Erythroblast (primary cell): ENCODE measurements around the gene TRIO.

Experiments
- DNase-seq, 2 experiments: peaks; one replicate each; lab custom pipeline; 2025; lab: John Stamatoyannopoulos, UW
- GATA1 ChIP-seq: IDR thresholded peaks from 2 replicates; pipeline ENCODE4 v1.6.1; 2011; ENCODE audit warnings: low read depth, mild to moderate bottlenecking, control low read depth, low read length, moderate library complexity
- POLR2A ChIP-seq: IDR thresholded peaks from 2 replicates; pipeline ENCODE4 v1.6.1; 2011; ENCODE audit warnings: mild to moderate bottlenecking, low read length

Gene TRIO

DNA sequence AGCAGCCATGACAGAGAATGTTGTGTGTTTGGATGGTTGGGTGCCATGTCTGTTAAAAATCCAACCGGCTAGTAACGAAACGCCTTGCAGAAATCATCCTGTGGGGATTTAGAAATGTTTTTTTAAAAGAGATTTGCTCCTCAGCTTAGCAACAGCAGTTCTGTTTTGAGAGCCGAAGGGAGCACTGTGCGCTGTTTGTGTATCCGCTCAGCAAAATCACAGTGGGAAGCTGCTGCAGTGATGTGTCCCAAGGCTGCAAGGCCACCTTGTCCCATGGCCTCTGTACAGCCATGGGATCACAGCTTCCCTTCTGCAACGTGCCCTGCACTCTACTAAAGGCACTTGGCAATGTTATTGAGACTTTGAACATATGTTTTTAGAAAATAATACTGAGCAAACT lies 40.9 kb downstream of the TRIO start:
- TF ChIP-seq GATA1 (no peak), POLR2A (no peak)
- no peak for DNase-seq

DNA sequence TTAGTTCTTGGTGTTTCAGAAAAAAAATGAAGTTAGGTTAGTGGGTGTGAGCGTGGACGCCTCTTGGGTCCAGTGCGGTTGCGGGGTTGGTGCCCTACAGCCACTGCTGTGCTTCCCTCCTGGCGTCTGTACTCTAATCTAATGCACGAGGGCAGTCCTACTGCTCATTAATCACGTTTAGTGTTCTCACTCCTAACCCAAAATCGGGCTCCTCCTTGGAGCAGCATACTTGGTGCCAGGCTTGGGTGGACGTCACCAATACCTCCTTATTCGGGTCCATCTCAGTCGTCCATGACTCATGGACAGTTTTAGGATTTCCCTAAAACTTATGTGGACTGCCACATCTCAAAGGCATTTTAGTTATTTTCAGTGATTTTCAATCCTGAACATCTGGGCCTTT lies 41.6 kb downstream of the TRIO start:
- DNase-seq = no peak
- no peak for TF ChIP-seq GATA1
- TF ChIP-seq POLR2A = no peak

DNA sequence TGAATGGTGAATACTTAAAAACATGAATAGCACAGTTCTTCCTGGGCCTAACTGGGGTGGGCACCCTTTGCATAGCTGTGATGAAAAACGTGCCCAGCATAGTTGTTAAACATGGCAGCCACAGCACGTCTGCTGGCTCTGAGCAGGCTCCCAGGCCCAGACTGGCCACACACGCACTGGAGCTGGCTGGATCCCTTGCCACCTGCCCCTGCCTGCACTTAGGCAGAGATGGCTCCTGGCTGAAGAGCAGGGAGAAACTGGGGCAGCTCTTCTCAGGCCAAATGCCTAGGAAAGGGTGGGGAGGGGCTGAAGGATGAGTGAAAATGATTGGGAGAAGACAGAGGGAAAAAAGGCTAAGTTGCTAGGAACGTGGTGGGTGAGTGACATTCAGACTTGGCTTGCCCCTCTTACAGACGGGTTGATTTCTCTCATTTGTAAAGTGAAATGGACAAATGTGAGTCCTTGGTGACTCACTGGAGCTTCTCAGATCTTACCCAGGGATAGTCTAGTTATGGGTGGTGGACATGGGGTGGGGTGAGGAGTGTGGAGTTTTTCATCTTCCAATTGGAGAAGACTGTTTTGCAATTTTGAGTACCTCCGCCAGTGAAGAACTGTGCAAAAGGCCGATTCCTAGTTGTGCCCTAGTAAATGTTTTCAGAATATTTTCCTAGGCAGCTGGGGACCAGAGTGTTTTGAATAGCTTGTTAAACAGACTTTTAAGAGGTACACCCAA lies 42.4 kb downstream of the TRIO start:
- no peak for DNase-seq
- TF ChIP-seq GATA1 (no peak), POLR2A (no peak)

DNA sequence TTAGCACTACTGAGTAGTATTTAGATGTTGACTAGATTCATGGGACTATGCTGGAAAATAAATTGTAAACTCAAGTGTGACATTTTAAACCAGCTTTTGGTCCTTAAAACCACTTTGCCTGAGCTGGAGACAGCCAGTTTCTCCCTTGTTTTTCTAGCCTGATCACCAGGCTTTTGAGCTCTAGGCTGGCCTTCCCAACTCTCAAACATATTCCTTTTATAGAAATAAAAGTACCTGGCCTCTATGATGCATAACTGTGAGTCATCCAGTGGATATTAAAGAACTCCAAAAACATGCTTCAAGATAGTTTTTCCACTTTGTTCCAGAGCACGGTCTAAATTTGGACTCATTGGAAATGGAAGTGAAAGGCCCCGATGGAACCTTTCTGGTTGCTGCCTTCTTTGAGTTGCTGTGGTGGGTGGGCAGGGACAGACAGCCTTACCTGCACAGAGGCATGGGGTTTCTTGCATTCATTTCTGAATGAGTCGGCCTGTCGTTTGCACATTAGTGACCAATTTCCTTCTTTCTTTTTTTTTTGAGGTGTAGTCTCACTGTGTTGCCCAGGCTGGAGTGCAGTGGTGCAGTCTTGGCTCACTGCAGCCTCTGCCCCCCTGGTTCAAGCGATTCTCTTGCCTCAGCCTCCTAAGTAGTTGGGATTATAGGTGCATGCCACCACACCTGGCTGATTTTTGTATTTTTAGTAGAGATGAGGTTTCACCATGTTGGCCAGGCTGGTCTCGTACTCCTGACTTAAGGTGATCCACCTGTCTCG lies 43.1 kb downstream of the TRIO start:
- DNase-seq = no peak

DNA sequence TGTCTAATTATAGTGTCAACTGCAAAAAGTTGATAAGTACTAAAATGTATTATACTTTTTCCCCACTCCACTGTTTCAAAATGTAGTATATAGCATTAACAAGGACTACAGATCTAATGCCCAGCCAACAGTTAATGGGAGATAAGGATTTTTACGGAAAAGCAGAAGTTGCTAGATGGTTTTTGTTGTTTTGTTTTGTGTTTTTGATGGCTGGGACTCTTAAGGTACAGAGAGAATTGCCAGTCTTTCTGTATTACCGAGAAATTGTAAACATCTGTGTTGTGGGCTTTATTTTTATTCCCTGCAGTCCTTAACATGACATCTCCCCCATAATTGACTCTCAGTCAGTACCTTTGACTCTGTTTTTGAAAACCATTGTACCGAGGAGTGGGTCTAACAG lies 44.0 kb downstream of the TRIO start:
- no peak for TF ChIP-seq POLR2A
- no peak for TF ChIP-seq GATA1
- no peak for DNase-seq

More for the DNA sequence above, 43.1 kb downstream of the TRIO start:
- TF ChIP-seq GATA1 (no peak), POLR2A (no peak)

DNA sequence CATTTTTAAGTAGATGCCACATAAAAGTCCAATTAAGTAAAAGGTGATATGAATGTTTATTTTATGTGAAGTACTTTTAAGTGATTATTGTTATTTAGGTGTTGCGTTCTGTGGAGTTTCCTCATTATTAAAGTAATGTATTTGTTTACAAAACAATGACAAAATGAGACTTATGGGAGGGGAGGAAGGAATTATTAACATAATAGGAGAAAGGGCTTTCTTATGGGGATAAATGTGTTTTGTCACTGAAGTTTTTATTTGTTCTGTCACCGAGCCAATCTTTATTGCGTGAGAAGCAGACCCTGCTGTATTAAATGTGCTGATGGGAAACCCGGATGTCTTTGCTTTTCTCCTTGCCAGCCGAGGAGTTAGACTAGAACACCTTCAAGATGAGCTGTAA lies 44.5 kb downstream of the TRIO start:
- TF ChIP-seq GATA1 = no peak
- TF ChIP-seq POLR2A = no peak
- no peak for DNase-seq

DNA sequence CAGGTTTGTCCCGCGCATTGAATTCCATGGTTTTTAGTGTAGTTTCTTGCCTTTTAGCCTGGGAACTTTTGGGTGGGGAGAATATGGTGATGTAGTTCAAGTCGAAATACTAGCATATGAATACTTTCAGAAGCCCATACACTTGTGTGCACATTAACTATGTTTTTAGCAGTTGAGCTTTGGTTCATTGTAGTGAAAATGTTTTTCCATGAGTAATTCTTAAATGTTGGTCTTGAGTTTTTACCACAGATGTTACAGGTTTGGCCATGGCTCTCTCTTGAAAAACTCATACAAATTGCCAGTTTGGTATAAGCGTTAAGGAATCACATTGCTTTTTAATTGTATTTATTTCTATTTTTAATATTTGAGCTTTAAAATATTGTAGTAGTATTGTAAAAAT lies 45.6 kb downstream of the TRIO start:
- no peak for DNase-seq
- no peak for TF ChIP-seq GATA1
- TF ChIP-seq POLR2A = no peak

DNA sequence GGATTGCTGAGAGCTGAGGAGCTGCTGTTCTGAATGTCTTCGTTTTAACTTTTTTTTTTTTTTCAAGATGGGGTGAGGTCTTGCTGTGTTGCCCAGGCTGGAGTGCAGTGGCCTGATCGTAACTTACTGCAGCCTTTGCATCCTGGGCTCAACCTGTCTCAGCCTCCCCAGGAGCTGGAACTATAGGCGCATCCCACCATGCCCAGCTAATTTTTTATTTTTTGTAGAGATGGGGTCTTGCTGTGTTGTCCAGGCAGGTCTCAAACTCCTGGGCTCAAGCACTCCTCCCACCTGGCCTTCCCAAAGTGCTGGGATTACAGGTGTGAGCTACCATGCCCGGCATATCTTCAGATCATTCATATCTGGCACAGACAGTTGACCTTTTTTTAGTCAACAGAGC lies 46.5 kb downstream of the TRIO start:
- DNase-seq = no peak
- no peak for TF ChIP-seq POLR2A
- no peak for TF ChIP-seq GATA1

DNA sequence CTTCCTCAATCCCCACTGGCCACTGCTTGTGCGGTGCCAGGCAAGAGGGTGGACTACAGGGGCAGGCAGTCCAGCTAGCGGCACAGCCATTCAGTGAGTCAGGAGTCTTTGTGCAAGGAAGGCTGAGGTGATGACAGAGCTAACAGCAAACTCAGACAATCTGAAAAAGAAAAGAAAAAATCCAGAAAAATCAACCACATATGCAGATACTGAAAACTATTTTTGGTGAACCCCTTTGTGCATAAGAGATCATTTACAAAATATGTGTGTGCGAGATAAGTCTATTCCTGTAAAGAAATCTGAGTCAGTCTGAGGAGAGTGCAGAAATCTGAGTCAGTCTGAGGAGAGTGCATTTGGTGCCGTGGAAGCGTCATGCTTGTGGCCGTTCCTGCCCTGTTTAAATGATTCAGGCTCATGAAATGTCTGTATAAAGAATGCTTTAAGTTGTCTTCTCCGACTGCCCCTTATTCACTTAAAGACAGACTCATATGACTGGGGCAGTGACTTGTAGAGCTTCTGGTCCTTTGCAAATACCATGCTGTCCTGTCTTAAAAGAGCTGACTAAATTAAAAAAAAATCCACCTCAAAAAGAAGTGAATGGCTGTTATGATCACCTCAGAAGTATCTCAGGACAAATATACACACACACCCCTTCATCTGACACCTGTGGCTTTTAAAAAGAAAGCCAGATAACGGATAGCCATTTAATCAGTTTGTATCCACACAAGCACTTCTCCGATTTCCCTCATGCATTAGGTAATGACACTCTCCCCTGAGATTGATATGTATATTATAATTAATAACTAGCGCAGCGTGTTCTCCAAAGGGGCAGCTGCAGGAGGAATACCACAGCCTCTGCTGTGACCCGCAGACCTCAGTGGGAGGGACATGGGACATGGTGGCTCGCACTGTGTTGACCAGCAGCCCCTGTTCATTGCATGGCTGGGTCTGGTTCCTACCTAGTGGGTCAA lies 47.3 kb downstream of the TRIO start:
- TF ChIP-seq POLR2A (no peak), GATA1 (no peak)
- DNase-seq = no peak

DNA sequence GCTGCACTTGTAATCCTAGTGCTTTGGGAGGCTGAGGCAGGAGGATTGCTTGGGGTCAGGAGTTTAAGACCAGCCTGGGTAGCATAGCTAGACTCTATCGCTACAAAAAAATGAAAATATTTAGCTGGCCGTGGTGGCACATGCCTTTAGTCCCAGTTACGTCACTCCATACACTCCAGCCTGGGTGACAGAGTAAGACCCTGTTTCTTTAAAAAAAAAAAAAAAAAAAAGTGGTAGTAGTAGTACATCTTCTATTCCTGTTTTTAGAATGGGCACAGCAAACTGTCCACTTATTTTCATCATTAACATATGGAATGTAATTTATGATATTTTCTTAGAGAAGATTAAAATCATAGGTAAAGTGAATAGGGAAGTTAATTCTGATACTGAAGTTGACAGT lies 48.2 kb downstream of the TRIO start:
- DNase-seq = no peak
- no peak for TF ChIP-seq GATA1
- no peak for TF ChIP-seq POLR2A

DNA sequence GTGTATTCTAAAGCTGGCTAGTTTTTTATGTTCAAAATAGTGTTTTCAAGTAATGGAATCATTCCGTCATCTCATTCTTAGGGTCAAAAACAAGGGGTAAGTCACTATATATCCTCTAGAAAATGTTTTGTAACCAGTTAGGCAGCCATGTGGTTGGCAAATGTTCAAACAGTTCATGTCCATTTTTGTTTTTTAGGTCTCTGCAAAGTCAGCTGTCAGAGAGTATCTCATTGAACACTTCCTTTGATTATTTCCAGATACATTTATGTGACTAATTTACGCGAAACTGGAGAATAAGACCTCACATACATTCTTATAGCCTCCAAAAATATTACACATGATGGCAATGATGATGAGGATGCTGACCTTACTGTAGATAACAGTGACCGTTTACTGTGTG lies 50.4 kb downstream of the TRIO start:
- TF ChIP-seq GATA1 (no peak), POLR2A (no peak)
- DNase-seq = no peak

DNA sequence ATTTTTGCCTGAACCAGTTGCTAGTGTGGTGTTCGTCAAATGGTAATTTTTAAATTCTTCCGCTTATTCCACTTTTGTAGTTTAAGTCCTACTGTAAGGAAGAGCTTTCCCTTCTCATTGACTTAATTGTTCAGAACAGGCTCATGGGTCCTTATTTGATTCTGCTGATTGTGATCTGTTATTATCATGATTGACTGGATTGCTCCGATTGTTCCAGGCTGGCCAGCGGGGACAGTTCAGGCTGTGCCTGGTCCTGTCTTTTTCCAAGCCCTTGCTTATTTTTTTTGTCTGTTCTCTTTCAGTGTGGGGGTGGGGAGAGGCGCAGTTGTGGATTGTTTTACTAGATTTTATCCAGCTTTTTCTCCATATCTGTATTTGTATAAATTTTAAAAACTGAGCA lies 52.4 kb downstream of the TRIO start:
- DNase-seq = no peak
- no peak for TF ChIP-seq GATA1
- no peak for TF ChIP-seq POLR2A

DNA sequence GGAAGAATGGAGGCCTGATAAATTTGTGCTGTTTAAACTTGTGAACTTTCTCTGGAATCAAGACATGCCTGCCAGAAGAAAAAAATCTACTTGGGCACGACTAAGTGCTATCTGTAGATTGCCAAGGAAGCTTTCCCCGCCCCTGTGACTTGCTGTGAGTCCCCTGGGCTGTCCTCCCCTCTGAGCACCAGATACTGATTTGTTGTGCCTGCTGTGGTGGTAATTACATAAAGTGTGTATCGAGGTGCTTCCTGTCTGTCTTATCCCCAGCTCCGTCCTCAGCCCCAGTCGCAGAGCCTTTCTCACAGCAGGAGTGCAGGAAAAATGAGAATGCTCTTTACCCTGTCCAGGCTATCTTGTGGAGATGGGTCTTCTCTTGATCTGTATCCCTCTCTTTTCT lies 53.9 kb downstream of the TRIO start:
- DNase-seq = no peak
- no peak for TF ChIP-seq GATA1
- TF ChIP-seq POLR2A = no peak

DNA sequence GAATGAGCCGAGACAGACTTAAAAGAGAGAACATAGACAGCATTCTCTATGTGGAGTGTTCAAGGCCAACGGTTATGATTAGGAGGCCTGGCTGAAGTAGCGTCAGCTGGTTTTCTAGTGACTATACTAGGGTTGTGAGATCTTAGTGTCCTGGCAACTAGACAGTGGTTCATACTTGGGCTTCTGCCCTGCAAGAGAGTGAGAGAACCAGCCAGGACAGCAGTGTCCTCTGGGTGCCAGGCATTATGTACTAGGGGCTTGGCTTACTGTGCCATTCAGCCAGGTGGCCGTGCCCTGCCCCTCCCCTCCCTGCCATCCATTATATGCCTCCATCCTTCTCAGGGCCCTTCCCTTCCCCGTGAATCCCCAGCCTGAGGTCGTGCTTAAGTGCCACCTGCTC lies 56.8 kb downstream of the TRIO start:
- DNase-seq = no peak
- no peak for TF ChIP-seq GATA1
- no peak for TF ChIP-seq POLR2A
